Endodermal cell (in vitro differentiated cells): ENCODE data around the gene UBTF. TPM values are rescaled to one million over a fixed set of nuclear protein-coding genes. Genes with fewer than 3 reads are reported as not detected.
A peak's percentile ranks its signal among the peaks of the same experiment; 100 is the strongest.

Source experiments
- DNase-seq: peaks from one replicate; pipeline ENCODE4 v3.0.0-alpha.2; 2017
- H3K27ac ChIP-seq: 2 replicates; pipeline ENCODE4 v1.5.1; 2013; ENCODE audit warnings: mild to moderate bottlenecking, low read depth, low read length, moderate library complexity
- H3K27me3 ChIP-seq: 2 replicates; pipeline ENCODE4 v1.6.1; 2013; ENCODE audit warnings: mild to moderate bottlenecking, low read length, moderate library complexity; ENCODE audit not compliant: insufficient read depth, control insufficient read depth, poor library complexity, severe bottlenecking
- H3K36me3 ChIP-seq: 2 replicates; pipeline ENCODE4 v1.7.0; 2013; ENCODE audit warnings: mild to moderate bottlenecking, low read length, moderate library complexity; ENCODE audit not compliant: control insufficient read depth, insufficient read depth
- H3K4me1 ChIP-seq: one replicate; pipeline ENCODE4 v1.7.0; 2013; ENCODE audit warnings: low read length; ENCODE audit not compliant: control insufficient read depth, insufficient read depth
- H3K4me3 ChIP-seq: 2 replicates; pipeline ENCODE4 v1.5.1; 2013; ENCODE audit warnings: mild to moderate bottlenecking, low read length, moderate library complexity
- H3K9ac ChIP-seq: 2 replicates; pipeline ENCODE4 v1.6.1; 2013; ENCODE audit warnings: mild to moderate bottlenecking, low read length, moderate library complexity; ENCODE audit not compliant: poor library complexity, severe bottlenecking; ENCODE audit errors: extremely low read depth
- H3K9me3 ChIP-seq: 2 replicates; pipeline ENCODE4 v1.6.1; 2013; ENCODE audit warnings: mild to moderate bottlenecking, low read length, moderate library complexity; ENCODE audit not compliant: control insufficient read depth
- H3K27ac Mint-ChIP-seq: 2 replicates; pipeline ENCODE4 v1.8.0; 2020; ENCODE audit warnings: mixed read lengths
- H3K27me3 Mint-ChIP-seq: 2 replicates; pipeline ENCODE4 v1.8.0; 2021; ENCODE audit warnings: mild to moderate bottlenecking, mixed read lengths; ENCODE audit not compliant: insufficient read depth
- H3K36me3 Mint-ChIP-seq: 2 replicates; pipeline ENCODE4 v1.8.0; 2020; ENCODE audit warnings: low read depth, mixed read lengths
- H3K4me1 Mint-ChIP-seq: 2 replicates; pipeline ENCODE4 v1.8.0; 2020; ENCODE audit warnings: mixed read lengths
- H3K4me3 Mint-ChIP-seq: 2 replicates; pipeline ENCODE4 v1.8.0; 2020; ENCODE audit warnings: mild to moderate bottlenecking, moderate library complexity, mixed read lengths
- H3K9me3 Mint-ChIP-seq: 2 replicates; pipeline ENCODE4 v1.8.0; 2020; ENCODE audit warnings: mild to moderate bottlenecking, mixed read lengths
- CTCF ChIP-seq: fragments of 200-600 bp; sonication (generic); conservative IDR thresholded peaks from 2 replicates; pipeline ENCODE4 v1.5.0; 2021; ENCODE audit warnings: antibody characterized with exemption, mild to moderate bottlenecking
- WGBS, 2 experiments: methylation state at CpG; one replicate each; pipeline versions ENCODE4 v1.1.5 to v1.1.7; 2013; ENCODE audit warnings: missing lambda C conversion rate in 2 of 2, mixed read lengths in 1 of 2; ENCODE audit not compliant: insufficient coverage in 1 of 2, insufficient read length in 1 of 2; 5-methylcytosine and 5-hydroxymethylcytosine counted together
- total RNA-seq, 2 donors: library from RNA; stranded (reverse); fragmentation: NEBNext Ultra II Directional in 1 of 2; extraction: Animal tissue kit (Norgen Biotek cat#: 25700) in 1 of 2; gene quantifications; 2 replicates in 1 of 2; 3 replicates in 1 of 2; pipeline ENCODE4 v1.2.1, GENCODE V29; 2021

UBTF gene
- total RNA-seq, 2 donors from 2014 or later = 62.0 to 89.9 TPM

DNA sequence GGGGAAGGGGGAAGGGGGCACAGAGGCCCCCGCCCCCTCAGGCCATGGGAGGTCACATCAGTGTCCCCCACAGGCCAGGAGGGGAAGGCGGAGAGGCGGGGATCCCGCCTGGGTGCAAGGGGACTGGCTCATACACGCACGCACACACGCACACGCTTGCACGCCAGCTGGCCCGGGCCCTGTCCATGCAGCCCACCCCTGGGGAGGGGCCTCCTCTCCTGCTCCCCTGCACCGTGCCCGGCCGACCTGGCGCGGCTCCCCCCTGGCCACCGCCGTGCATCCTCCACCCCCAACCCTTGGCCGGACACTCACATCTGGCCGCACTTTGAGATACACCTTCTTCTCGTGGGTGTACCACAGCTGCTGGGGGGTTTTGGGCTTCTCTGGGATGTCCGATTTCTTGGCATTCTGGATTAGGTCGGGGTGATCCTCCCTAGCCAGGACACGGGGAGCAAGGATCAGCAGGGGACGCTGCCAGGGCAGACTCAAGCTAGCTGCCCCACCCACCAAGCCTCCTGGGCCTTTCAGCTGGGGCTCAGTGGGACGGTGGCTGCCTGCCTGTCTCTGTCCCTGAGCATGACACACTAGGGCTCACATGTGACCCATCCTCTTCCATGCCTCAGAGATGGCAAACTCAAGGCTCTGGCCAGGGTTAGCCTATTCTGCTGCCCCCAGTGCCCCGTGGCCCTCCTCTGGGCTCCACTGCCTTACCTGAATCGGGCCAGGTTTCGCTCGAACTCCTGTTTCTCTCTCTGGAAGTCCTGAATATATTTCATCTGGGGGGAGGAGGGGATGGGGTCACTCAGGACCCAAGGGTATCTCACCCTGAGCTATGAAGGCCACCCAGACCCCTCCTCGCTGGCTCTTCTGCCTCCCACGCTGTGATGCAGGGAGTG, 6.7 kb downstream of the UBTF start:
- DNase-seq = peak; percentile 47
- WGBS, 2 experiments = 91 to 98% methylated on average over 21 to 30 of the region's 31 CpGs
- no peak overlapping the region for H3K27ac Mint-ChIP-seq
- H3K9me3 ChIP-seq = no peaks in the 10 kb centered on the region
- H3K36me3 ChIP-seq = peaks cover 78% of the 10 kb centered on the region
- no peak overlapping the region for H3K4me3 Mint-ChIP-seq
- peaks cover 74% of the 10 kb centered on the region for H3K36me3 Mint-ChIP-seq
- peaks cover 3% of the 10 kb centered on the region for H3K4me1 ChIP-seq
- no peak for TF ChIP-seq CTCF
- peaks cover 2% of the 10 kb centered on the region for H3K4me1 Mint-ChIP-seq
- H3K4me3 ChIP-seq = no peak overlapping the region
- H3K27me3 ChIP-seq = no peaks in the 10 kb centered on the region
- H3K27me3 Mint-ChIP-seq = no peaks in the 10 kb centered on the region
- no peak overlapping the region for H3K27ac ChIP-seq
- no peak overlapping the region for H3K9ac ChIP-seq
- H3K9me3 Mint-ChIP-seq = no peaks in the 10 kb centered on the region

DNA sequence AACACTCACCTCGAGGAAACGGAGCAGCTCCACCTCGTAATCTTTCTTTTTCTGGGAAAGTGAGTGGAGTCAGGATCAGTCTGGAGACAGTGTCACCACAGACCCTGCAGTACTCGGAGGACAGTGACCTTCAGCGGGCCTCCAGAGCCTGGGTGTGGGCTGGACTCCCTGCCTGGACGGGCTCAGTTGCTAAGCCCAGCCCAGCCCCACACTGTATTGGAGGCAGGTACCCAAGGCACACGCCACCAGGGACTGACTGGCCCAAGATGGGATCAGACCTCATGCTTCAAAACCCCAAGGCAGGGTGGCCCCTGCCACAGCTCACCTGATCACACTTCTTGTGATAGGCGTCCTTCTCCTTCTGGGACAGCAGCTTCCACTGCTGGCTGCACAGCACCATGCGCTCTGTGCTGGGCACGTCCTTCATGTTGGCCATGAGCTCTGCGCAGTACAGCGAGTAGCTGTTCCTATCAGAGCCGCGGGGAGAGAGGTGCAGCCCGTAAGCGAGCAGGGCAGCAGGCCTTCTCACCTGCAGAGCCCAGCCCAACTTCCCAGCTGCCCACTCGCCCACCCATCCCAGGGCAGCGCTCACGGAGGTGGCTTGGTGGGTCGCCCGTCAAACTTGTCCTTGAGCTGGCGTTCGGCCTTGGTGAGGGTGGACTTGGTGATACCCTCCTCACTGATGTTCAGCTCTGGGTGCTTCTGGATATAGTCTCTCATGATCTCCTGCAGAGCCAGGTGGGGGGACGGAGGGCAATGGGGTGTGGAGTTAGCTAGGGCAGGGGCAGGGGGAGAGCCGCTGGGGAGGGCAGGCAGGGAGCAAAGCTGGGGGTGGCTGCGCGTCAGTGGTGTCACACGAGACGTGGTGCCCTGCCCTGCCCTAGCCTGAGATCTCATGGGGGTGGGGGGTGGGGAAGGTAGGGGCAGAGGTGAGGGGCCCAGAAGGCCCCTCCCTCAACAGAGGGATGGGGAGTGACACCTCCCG, 7.9 kb downstream of the UBTF start:
- WGBS, 2 experiments = 95% methylated on average over 20 to 30 of the region's 30 CpGs
- peaks cover 72% of the 10 kb centered on the region for H3K36me3 Mint-ChIP-seq
- DNase-seq = peak; percentile 51
- peaks cover 1% of the 10 kb centered on the region for H3K4me1 ChIP-seq
- H3K9me3 ChIP-seq = no peaks in the 10 kb centered on the region
- H3K27ac Mint-ChIP-seq = no peak overlapping the region
- H3K4me1 Mint-ChIP-seq = no peaks in the 10 kb centered on the region
- no peaks in the 10 kb centered on the region for H3K27me3 Mint-ChIP-seq
- H3K36me3 ChIP-seq = peaks cover 80% of the 10 kb centered on the region
- H3K4me3 Mint-ChIP-seq = no peak overlapping the region
- no peak overlapping the region for H3K4me3 ChIP-seq
- no peaks in the 10 kb centered on the region for H3K27me3 ChIP-seq
- peak overlapping the region; percentile 6 for H3K27ac ChIP-seq
- H3K9ac ChIP-seq = no peak overlapping the region
- H3K9me3 Mint-ChIP-seq = no peaks in the 10 kb centered on the region
- TF ChIP-seq CTCF = no peak

- H3K9ac ChIP-seq = no peak overlapping the region
- Mint-ChIP-seq H3K4me3 (no peak overlapping the region), H3K27ac (peak overlapping the region; percentile 72), H3K36me3 (peaks cover 66% of the 10 kb centered on the region), H3K27me3 (no peaks in the 10 kb centered on the region), H3K4me1 (no peaks in the 10 kb centered on the region), H3K9me3 (no peaks in the 10 kb centered on the region)
- WGBS, 2 experiments = 54 to 58% methylated on average over 25 to 64 of the region's 64 CpGs
- peaks cover 77% of the 10 kb centered on the region for H3K36me3 ChIP-seq
- no peak overlapping the region for H3K4me3 ChIP-seq
- TF ChIP-seq CTCF = peak; percentile 99
- H3K9me3 ChIP-seq = no peaks in the 10 kb centered on the region
- peak; percentile 99 for DNase-seq
- H3K27me3 ChIP-seq = no peaks in the 10 kb centered on the region
- no peaks in the 10 kb centered on the region for H3K4me1 ChIP-seq
- H3K27ac ChIP-seq = peak overlapping the region; percentile 49
Measured at GRCh38 chr17:44210342-44211192, 8.9 kb downstream of the UBTF start.
